ENCODE measurements around the gene HPX. TPM values are rescaled to one million over a fixed set of nuclear protein-coding genes. Genes with fewer than 3 reads are reported as not detected.

Gene HPX
- total RNA-seq, 1 experiment from 2014 or later: 1.0 TPM

- ChIA-PET POLR2A (no interaction called here), CTCF (interaction anchor here (0.7 to 1.8 kb wide), 3 partner anchors 25 to 63 kb away, joined by 3 to 9 read pairs (median 3); no protein-coding TSS in a partner anchor)
- peaks cover 4% of the 10 kb centered on the region for H3K4me1 ChIP-seq (ENCODE audit: control insufficient read depth, insufficient read depth, low read length)
- DNase-seq (ENCODE audit: low read depth, low spot score): no peak
- no peak overlapping the region for H3K27ac ChIP-seq (ENCODE audit: low read length)
- peak; percentile 31 for ATAC-seq
- peak overlapping the region; percentile 59 to 62 for H3K4me3 ChIP-seq (ENCODE audit: low read depth in 2 of 2, low read length in 2 of 2)
- TF ChIP-seq TCF7L2 (IDR thresholded peaks at IDR 0.05; ENCODE audit: low read depth, low read length): no peak
- no peak for TF ChIP-seq SIN3A (IDR thresholded peaks at IDR 0.05; ENCODE audit: borderline replicate concordance, insufficient read depth, low read depth, low read length)
- TF ChIP-seq CTCF (IDR thresholded peaks at IDR 0.05): no peak
- no peak for TF ChIP-seq POLR2AphosphoS5 (IDR thresholded peaks at IDR 0.05; ENCODE audit: low read depth, low read length)
- no peak for TF ChIP-seq REST (IDR thresholded peaks at IDR 0.05; ENCODE audit: insufficient read depth in 1 of 2, low read depth in 2 of 2, low read length in 1 of 2)
- H3K36me3 ChIP-seq (ENCODE audit: control insufficient read depth, insufficient read depth, low read length): no peaks in the 10 kb centered on the region
- no peaks in the 10 kb centered on the region for H3K9me3 ChIP-seq (ENCODE audit: control insufficient read depth, insufficient read depth, low read depth, low read length)
- intact Hi-C loops (cut with micrococcal nuclease; ENCODE audit: unreplicated experiment) (no loop called here), in situ Hi-C loops (cut with HindIII; ENCODE audit: low pct_unique_long_range_greater_than_20kb, low sequenced_read_pairs) (no loop called here)
- peaks cover 40% of the 10 kb centered on the region for H3K27me3 ChIP-seq (ENCODE audit: control insufficient read depth, insufficient read depth, low read length)
- BruUV-seq (replicated peaks): no TSS peak
Measured at GRCh38 chr11:6418557-6419008, 22.2 kb downstream of the HPX start.

- ChIA-PET CTCF (interaction anchor here (1.8 kb wide), 1 partner anchor 39 kb away, joined by 9 read pairs; no protein-coding TSS in a partner anchor), POLR2A (no interaction called here)
- DNase-seq (ENCODE audit: low read depth, low spot score): no peak
- in situ Hi-C loops (cut with HindIII; ENCODE audit: low pct_unique_long_range_greater_than_20kb, low sequenced_read_pairs): no loop called here
- Histone ChIP-seq H3K9me3 (ENCODE audit: control insufficient read depth, insufficient read depth, low read depth, low read length) (no peaks in the 10 kb centered on the region), H3K4me3 (ENCODE audit: low read depth in 2 of 2, low read length in 2 of 2) (peak overlapping the region in 1 of 2 experiments; percentile 59; a peak in 3 of 4 replicates), H3K36me3 (ENCODE audit: control insufficient read depth, insufficient read depth, low read length) (no peaks in the 10 kb centered on the region), H3K4me1 (ENCODE audit: control insufficient read depth, insufficient read depth, low read length) (peaks cover 4% of the 10 kb centered on the region), H3K27ac (ENCODE audit: low read length) (no peak overlapping the region), H3K27me3 (ENCODE audit: control insufficient read depth, insufficient read depth, low read length) (peaks cover 36% of the 10 kb centered on the region)
- ATAC-seq: no peak
- no TSS peak for BruUV-seq (replicated peaks)
- intact Hi-C loops (cut with micrococcal nuclease; ENCODE audit: unreplicated experiment): no loop called here
- TF ChIP-seq POLR2AphosphoS5 (IDR thresholded peaks at IDR 0.05; ENCODE audit: low read depth, low read length) (no peak), TCF7L2 (IDR thresholded peaks at IDR 0.05; ENCODE audit: low read depth, low read length) (no peak), SIN3A (IDR thresholded peaks at IDR 0.05; ENCODE audit: borderline replicate concordance, insufficient read depth, low read depth, low read length) (no peak), REST (IDR thresholded peaks at IDR 0.05; ENCODE audit: insufficient read depth in 1 of 2, low read depth in 2 of 2, low read length in 1 of 2) (no peak), CTCF (IDR thresholded peaks at IDR 0.05) (no peak)
Measured at GRCh38 chr11:6417907-6418556, 22.8 kb downstream of the HPX start.

Measured in Panc1 (cell line).